DOHH2 (cell line): ENCODE data around the gene ARID1B.

Experiments used
- EZH2phosphoT487 ChIP-seq: fragments of 200-600 bp; sonication (generic); IDR thresholded peaks from 2 replicates; pipeline ENCODE4 v1.6.1; 2017; ENCODE audit warnings: borderline replicate concordance, mild to moderate bottlenecking, antibody characterized with exemption, low read length, moderate library complexity, mixed read lengths
- TF ChIP-seq, protein P1 (sequence below): fragments of 200-600 bp; sonication (generic); IDR thresholded peaks from one replicate; pipeline ENCODE4 v1.5.1; 2014; ENCODE audit warnings: antibody characterized with exemption, mild to moderate bottlenecking, low read depth, low read length; ENCODE audit not compliant: poor library complexity, severe bottlenecking

GRCh38 chr6:157242791-157243190 is 465.6 kb downstream of the ARID1B start:
- TF ChIP-seq, protein P1, sequence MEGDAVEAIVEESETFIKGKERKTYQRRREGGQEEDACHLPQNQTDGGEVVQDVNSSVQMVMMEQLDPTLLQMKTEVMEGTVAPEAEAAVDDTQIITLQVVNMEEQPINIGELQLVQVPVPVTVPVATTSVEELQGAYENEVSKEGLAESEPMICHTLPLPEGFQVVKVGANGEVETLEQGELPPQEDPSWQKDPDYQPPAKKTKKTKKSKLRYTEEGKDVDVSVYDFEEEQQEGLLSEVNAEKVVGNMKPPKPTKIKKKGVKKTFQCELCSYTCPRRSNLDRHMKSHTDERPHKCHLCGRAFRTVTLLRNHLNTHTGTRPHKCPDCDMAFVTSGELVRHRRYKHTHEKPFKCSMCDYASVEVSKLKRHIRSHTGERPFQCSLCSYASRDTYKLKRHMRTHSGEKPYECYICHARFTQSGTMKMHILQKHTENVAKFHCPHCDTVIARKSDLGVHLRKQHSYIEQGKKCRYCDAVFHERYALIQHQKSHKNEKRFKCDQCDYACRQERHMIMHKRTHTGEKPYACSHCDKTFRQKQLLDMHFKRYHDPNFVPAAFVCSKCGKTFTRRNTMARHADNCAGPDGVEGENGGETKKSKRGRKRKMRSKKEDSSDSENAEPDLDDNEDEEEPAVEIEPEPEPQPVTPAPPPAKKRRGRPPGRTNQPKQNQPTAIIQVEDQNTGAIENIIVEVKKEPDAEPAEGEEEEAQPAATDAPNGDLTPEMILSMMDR = no peak
- no peak for TF ChIP-seq EZH2phosphoT487
